Stimulated activated CD4-positive, alpha-beta T cell treated with anti-CD3 and anti-CD28 coated beads, TNF-alpha, amount 100 ng/mL, for 1 hour (primary cell): ENCODE measurements around the gene SLC1A4.
"Not testable (repeated sequence)": the region's sequence is repeated elsewhere in the genome, so short reads cannot be mapped to it uniquely, and the experiment has no call there.

Source experiments
- DNase-seq, 3 donors: peaks; one replicate each; pipeline ENCODE4 v3.0.0-alpha.2; 2020; ENCODE audit warnings: low read depth in 3 of 3, low spot score in 1 of 3

Gene SLC1A4

GRCh38 chr2:64992218-64992617 lies 3.0 kb downstream of the SLC1A4 start:
- DNase-seq: no peak

- DNase-seq: no peak
Observed at GRCh38 chr2:64992990-64993389, 3.8 kb downstream of the SLC1A4 start.

GRCh38 chr2:64995041-64995440 lies 5.8 kb downstream of the SLC1A4 start:
- no peak for DNase-seq

GRCh38 chr2:64996871-64997307 lies 7.7 kb downstream of the SLC1A4 start:
- no peak for DNase-seq

- DNase-seq: no peak
Observed at GRCh38 chr2:64998658-64999061, 9.5 kb downstream of the SLC1A4 start.

- no peak for DNase-seq
Observed at GRCh38 chr2:64999754-65000153, 10.6 kb downstream of the SLC1A4 start.

- no peak for DNase-seq
Observed at GRCh38 chr2:65000644-65001043, 11.4 kb downstream of the SLC1A4 start.

GRCh38 chr2:65003037-65003436 lies 13.8 kb downstream of the SLC1A4 start:
- no peak for DNase-seq

GRCh38 chr2:65004232-65004631 lies 15.0 kb downstream of the SLC1A4 start:
- DNase-seq: not testable (repeated sequence)

GRCh38 chr2:65013776-65014175 lies 24.6 kb downstream of the SLC1A4 start:
- DNase-seq: no peak

- DNase-seq: no peak
Observed at GRCh38 chr2:65015731-65016130, 26.5 kb downstream of the SLC1A4 start.

- DNase-seq: no peak
Observed at GRCh38 chr2:65016789-65017188, 27.6 kb downstream of the SLC1A4 start.

GRCh38 chr2:65017335-65017734 lies 28.1 kb downstream of the SLC1A4 start:
- DNase-seq: no peak

- DNase-seq: no peak
Observed at GRCh38 chr2:65018141-65018582, 29.0 kb downstream of the SLC1A4 start.

- DNase-seq: no peak
Observed at GRCh38 chr2:65019010-65019409, 29.8 kb downstream of the SLC1A4 start.

GRCh38 chr2:65019675-65020195 lies 30.5 kb downstream of the SLC1A4 start:
- no peak for DNase-seq

GRCh38 chr2:65020251-65020650 lies 31.1 kb downstream of the SLC1A4 start:
- not testable (repeated sequence) for DNase-seq

GRCh38 chr2:65020943-65021528 lies 31.8 kb downstream of the SLC1A4 start:
- no peak for DNase-seq

GRCh38 chr2:65021709-65022108 lies 32.5 kb downstream of the SLC1A4 start:
- DNase-seq: no peak

GRCh38 chr2:65022189-65022588 lies 33.0 kb downstream of the SLC1A4 start:
- no peak for DNase-seq

GRCh38 chr2:65023742-65024141 lies 34.5 kb downstream of the SLC1A4 start:
- DNase-seq: no peak

- no peak for DNase-seq
Observed at GRCh38 chr2:65024149-65024829, 35.1 kb downstream of the SLC1A4 start.
